Lower lobe of right lung (tissue), 2 donors: Measurements from ENCODE around the gene PSAT1. TPM values are rescaled to one million over a fixed set of nuclear protein-coding genes. Genes with fewer than 3 reads are reported as not detected.

Experiments used
- ATAC-seq, 2 donors: fragments of 200-7000 bp; cut with Tn5 transposase; one replicate each; pipeline ENCODE4 v1.9.1; 2020 to 2022; ENCODE audit warnings: mild to moderate bottlenecking in 2 of 2, moderate library complexity in 2 of 2
- DNase-seq: peaks from one replicate; pipeline ENCODE4 v3.0.0-alpha.2; 2020
- H3K27ac ChIP-seq: fragments of 200-600 bp; one replicate; pipeline ENCODE4 v1.8.0; 2022
- H3K27me3 ChIP-seq: fragments of 200-600 bp; one replicate; pipeline ENCODE4 v1.8.0; 2022; ENCODE audit warnings: low read depth
- H3K36me3 ChIP-seq: fragments of 200-600 bp; one replicate; pipeline ENCODE4 v1.8.0; 2022; ENCODE audit warnings: mild to moderate bottlenecking
- H3K4me1 ChIP-seq: fragments of 200-600 bp; one replicate; pipeline ENCODE4 v1.8.0; 2022
- H3K4me3 ChIP-seq: fragments of 200-600 bp; one replicate; pipeline ENCODE4 v1.8.0; 2022; ENCODE audit warnings: mild to moderate bottlenecking
- H3K9me3 ChIP-seq: fragments of 200-600 bp; one replicate; pipeline ENCODE4 v1.8.0; 2022
- intact Hi-C: fragments of 100-400 bp; cut with DNase I; formaldehyde crosslinking; loops from one replicate; pipeline ENCODE4 v1.11.0; 2022
- long read RNA-seq: library from polyadenylated mRNA; unstranded; transcript quantifications from one replicate; pipeline ENCODE4 v2.0.0, GENCODE V29; 2021
- total RNA-seq: library from RNA; stranded (reverse); fragmentation: NEBNext Ultra II Directional; extraction: Animal tissue kit (Norgen Biotek cat#: 25700); gene quantifications from one replicate; pipeline ENCODE4 v1.2.1, GENCODE V29; 2021
- TF ChIP-seq, protein P1 (sequence below): fragments of 200-600 bp; IDR thresholded peaks from one replicate; pipeline ENCODE4 v1.8.0; 2022; ENCODE audit warnings: antibody characterized with exemption, mild to moderate bottlenecking
- donor health status: DM: no; HTN: yes; CAD: no; lungs with severe emphysema.

The PSAT1 gene
- 10.4 TPM for total RNA-seq
- long read RNA-seq, transcript PSAT1-202 (9 exons, 2,188 nt), result major isoform, 13 of 16 reads
- long read RNA-seq, partial matches to known transcripts, result 0 of 16 reads
- long read RNA-seq, other reads (novel, unspliced or antisense), result 3 of 16 reads

GRCh38 chr9:78296893-78297671 lies at the start of gene PSAT1:
TSS of gene PSAT1 (plus strand) at chr9:78297125. CDS start at chr9:78297211, 86 bp downstream.
- DNase-seq (peak; percentile 87), ATAC-seq (peak; percentile 97 to 98)
- H3K27ac ChIP-seq, result peak within 1 kb of the TSS; percentile 14
- intact Hi-C loops, result no loop called here
- no peaks in the 10 kb centered on the region for H3K36me3 ChIP-seq
- H3K9me3 ChIP-seq, result no peaks in the 10 kb centered on the region
- TF ChIP-seq, protein P1, sequence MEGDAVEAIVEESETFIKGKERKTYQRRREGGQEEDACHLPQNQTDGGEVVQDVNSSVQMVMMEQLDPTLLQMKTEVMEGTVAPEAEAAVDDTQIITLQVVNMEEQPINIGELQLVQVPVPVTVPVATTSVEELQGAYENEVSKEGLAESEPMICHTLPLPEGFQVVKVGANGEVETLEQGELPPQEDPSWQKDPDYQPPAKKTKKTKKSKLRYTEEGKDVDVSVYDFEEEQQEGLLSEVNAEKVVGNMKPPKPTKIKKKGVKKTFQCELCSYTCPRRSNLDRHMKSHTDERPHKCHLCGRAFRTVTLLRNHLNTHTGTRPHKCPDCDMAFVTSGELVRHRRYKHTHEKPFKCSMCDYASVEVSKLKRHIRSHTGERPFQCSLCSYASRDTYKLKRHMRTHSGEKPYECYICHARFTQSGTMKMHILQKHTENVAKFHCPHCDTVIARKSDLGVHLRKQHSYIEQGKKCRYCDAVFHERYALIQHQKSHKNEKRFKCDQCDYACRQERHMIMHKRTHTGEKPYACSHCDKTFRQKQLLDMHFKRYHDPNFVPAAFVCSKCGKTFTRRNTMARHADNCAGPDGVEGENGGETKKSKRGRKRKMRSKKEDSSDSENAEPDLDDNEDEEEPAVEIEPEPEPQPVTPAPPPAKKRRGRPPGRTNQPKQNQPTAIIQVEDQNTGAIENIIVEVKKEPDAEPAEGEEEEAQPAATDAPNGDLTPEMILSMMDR, result no peak
- H3K27me3 ChIP-seq, result peaks cover 39% of the 10 kb centered on the region
- peaks cover 28% of the 10 kb centered on the region for H3K4me1 ChIP-seq
- peak within 1 kb of the TSS; percentile 67 for H3K4me3 ChIP-seq

- ATAC-seq, result no peak
- H3K27me3 ChIP-seq, result no peaks in the 10 kb centered on the region
- no peak overlapping the region for H3K4me3 ChIP-seq
- peaks cover 21% of the 10 kb centered on the region for H3K36me3 ChIP-seq
- intact Hi-C loops, result no loop called here
- TF ChIP-seq, protein P1, result no peak
- no peak for DNase-seq
- H3K9me3 ChIP-seq, result no peaks in the 10 kb centered on the region
- no peak overlapping the region for H3K27ac ChIP-seq
- H3K4me1 ChIP-seq, result no peaks in the 10 kb centered on the region
These were observed 48.3 kb upstream of the PSAT1 start for GRCh38 chr9:78248635-78249034.

DNA sequence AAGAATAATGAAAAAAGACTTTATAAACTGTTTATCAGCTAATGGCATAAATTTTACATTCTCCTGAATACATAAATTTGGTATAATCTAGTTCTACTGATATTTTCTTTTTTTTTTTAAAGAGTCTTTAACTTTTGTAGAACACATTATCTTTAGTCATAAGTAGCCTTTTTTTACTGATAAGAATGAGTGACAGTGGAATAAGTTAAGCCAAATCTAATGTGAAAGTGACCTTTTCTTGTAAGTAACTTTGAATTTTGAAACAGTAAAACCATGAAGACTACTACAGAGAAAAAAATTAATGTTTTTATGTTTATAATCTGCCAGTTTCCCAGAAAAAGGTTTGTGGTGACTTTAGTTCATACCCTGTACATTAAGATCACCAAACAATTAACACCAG lies 47.4 kb upstream of the PSAT1 start:
- DNase-seq, result no peak

DNA sequence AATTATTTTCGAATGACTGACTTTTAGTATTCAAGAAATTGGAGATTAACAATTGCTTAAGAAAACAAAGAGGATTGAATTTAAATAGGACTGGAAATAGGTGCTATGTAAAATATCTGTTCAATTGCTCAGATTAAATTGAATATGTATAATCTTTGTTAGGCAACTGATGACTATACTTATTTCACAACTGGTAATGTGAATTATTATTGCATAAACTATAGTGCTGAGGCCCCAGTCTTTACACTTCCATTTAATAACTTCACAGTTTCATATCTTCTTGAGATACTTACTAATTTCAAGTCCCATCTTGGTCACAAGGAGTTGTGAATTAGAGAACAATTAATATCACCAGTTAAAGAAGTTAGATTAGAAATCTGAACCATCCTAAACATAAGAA lies 44.3 kb upstream of the PSAT1 start:
- intact Hi-C loops, result no loop called here
- H3K9me3 ChIP-seq, result no peaks in the 10 kb centered on the region

More for the DNA sequence above, 47.4 kb upstream of the PSAT1 start:
- Histone ChIP-seq H3K27ac (no peak overlapping the region), H3K9me3 (no peaks in the 10 kb centered on the region), H3K36me3 (peaks cover 11% of the 10 kb centered on the region), H3K4me1 (no peaks in the 10 kb centered on the region), H3K27me3 (no peaks in the 10 kb centered on the region), H3K4me3 (no peak overlapping the region)
- TF ChIP-seq, protein P1, result no peak
- no peak for ATAC-seq
- intact Hi-C loops, result no loop called here

DNA sequence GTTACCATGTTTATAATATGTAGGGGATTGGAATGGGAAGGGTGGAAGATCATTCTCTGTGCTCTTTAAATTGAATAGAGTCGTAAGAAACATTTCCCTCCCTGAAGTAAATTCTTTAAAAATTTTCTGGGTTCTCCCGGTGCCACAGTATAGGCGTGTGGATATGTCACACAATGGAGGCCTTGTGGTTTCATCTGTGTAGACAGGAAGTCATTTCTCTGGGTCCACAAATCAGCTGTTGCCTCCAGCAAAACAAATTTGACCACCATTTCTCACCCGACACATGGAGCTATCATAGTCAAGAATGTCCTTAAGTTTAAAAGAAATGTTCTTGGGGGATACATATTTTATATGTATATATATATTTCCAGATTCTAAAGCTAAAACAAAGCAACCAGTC lies 43.6 kb upstream of the PSAT1 start:
- no peak overlapping the region for H3K27ac ChIP-seq
- H3K27me3 ChIP-seq, result no peaks in the 10 kb centered on the region
- TF ChIP-seq, protein P1, result no peak
- H3K4me3 ChIP-seq, result no peak overlapping the region
- no peaks in the 10 kb centered on the region for H3K4me1 ChIP-seq
- intact Hi-C loops, result no loop called here
- H3K9me3 ChIP-seq, result no peaks in the 10 kb centered on the region
- ATAC-seq, result no peak
- peaks cover 9% of the 10 kb centered on the region for H3K36me3 ChIP-seq
- no peak for DNase-seq

More for the DNA sequence above, 44.3 kb upstream of the PSAT1 start:
- TF ChIP-seq, protein P1, result no peak
- H3K4me3 ChIP-seq, result no peak overlapping the region
- H3K27me3 ChIP-seq, result no peaks in the 10 kb centered on the region
- no peak overlapping the region for H3K27ac ChIP-seq
- DNase-seq (no peak), ATAC-seq (no peak)
- H3K4me1 ChIP-seq, result no peaks in the 10 kb centered on the region
- peaks cover 9% of the 10 kb centered on the region for H3K36me3 ChIP-seq
